Keratinocyte (primary cell): ENCODE data around the gene SNTG2. TPM values are rescaled to one million over a fixed set of nuclear protein-coding genes. Genes with fewer than 3 reads are reported as not detected.

ENCODE experiments used
- DNase-seq: peaks from one replicate; pipeline ENCODE4 v3.0.0-alpha.2; 2011; ENCODE audit warnings: low read depth, missing footprints, low spot score
- FAIRE-seq: peaks from 2 replicates; lab custom pipeline; 2011; peaks lifted over from hg19 to GRCh38; lab: Jason Lieb, UNC
- H2AFZ ChIP-seq: 2 replicates; pipeline ENCODE4 v1.6.0; 2012; ENCODE audit warnings: low read length, control low read depth, inconsistent platforms; ENCODE audit not compliant: control insufficient read depth
- H3K27ac ChIP-seq: 2 replicates; pipeline ENCODE4 v1.5.1; 2011; ENCODE audit warnings: low read length; ENCODE audit not compliant: control insufficient read depth, insufficient read depth
- H3K27me3 ChIP-seq: 3 replicates; pipeline ENCODE4 v1.6.0; 2011; ENCODE audit warnings: low read length; ENCODE audit not compliant: control insufficient read depth, insufficient read depth; ENCODE audit errors: extremely low read depth
- H3K36me3 ChIP-seq, 2 experiments: 2 replicates in 1 of 2; 3 replicates in 1 of 2; pipeline ENCODE4 v1.5.1; 2011; ENCODE audit warnings: low read length in 2 of 2, mild to moderate bottlenecking in 1 of 2; ENCODE audit not compliant: control insufficient read depth in 2 of 2, insufficient read depth in 2 of 2; ENCODE audit errors: extremely low read depth in 1 of 2
- H3K4me1 ChIP-seq: 3 replicates; pipeline ENCODE4 v1.5.1; 2011; ENCODE audit warnings: low read length; ENCODE audit not compliant: control insufficient read depth, insufficient read depth; ENCODE audit errors: extremely low read depth
- H3K4me2 ChIP-seq: 3 replicates; pipeline ENCODE4 v1.6.0; 2011; ENCODE audit warnings: low read depth, low read length; ENCODE audit not compliant: control insufficient read depth, insufficient read depth; ENCODE audit errors: extremely low read depth
- H3K4me3 ChIP-seq, 3 experiments: fragments of 200-600 bp in 1 of 3; sonication (generic) in 1 of 3; 2 replicates in 2 of 3; 3 replicates in 1 of 3; pipeline ENCODE4 v1.5.1; 2011 to 2016; ENCODE audit warnings: low read length in 3 of 3, mild to moderate bottlenecking in 3 of 3, control low read depth in 2 of 3, inconsistent platforms in 1 of 3, low read depth in 1 of 3, mixed read lengths in 1 of 3, mixed run types in 1 of 3, moderate library complexity in 1 of 3; ENCODE audit not compliant: control insufficient read depth in 2 of 3, insufficient read depth in 2 of 3; ENCODE audit errors: extremely low read depth in 1 of 3
- H3K79me2 ChIP-seq: 2 replicates; pipeline ENCODE4 v1.6.0; 2012; ENCODE audit warnings: low read length; ENCODE audit not compliant: control insufficient read depth, insufficient read depth
- H3K9ac ChIP-seq: 3 replicates; pipeline ENCODE4 v1.6.0; 2011; ENCODE audit warnings: low read length; ENCODE audit not compliant: control insufficient read depth, insufficient read depth; ENCODE audit errors: extremely low read depth
- H3K9me1 ChIP-seq: 3 replicates; pipeline ENCODE4 v1.6.0; 2011; ENCODE audit warnings: low read length; ENCODE audit not compliant: control insufficient read depth, insufficient read depth; ENCODE audit errors: extremely low read depth
- H3K9me3 ChIP-seq: 2 replicates; pipeline ENCODE4 v1.5.1; 2012; ENCODE audit warnings: low read depth, low read length; ENCODE audit not compliant: control insufficient read depth
- H4K20me1 ChIP-seq: 3 replicates; pipeline ENCODE4 v1.6.0; 2011; ENCODE audit warnings: low read length; ENCODE audit not compliant: control insufficient read depth, insufficient read depth; ENCODE audit errors: extremely low read depth
- CTCF ChIP-seq, 3 experiments: IDR thresholded peaks in 1 of 3; conservative IDR thresholded peaks in 1 of 3; optimal IDR thresholded peaks in 1 of 3; 2 replicates in 2 of 3; 3 replicates in 1 of 3; pipeline versions ENCODE3 to v1.5.1; 2011; ENCODE audit warnings: low read length in 3 of 3, mild to moderate bottlenecking in 3 of 3, moderate library complexity in 2 of 3, control low read depth in 1 of 3, inconsistent platforms in 1 of 3; ENCODE audit not compliant: insufficient read depth in 2 of 3; ENCODE audit errors: extremely low read depth in 1 of 3
- EZH2 ChIP-seq: IDR thresholded peaks from one replicate; pipeline ENCODE4 v1.6.1; 2012; ENCODE audit warnings: inconsistent platforms, mild to moderate bottlenecking, low read length, moderate library complexity
- dilution Hi-C: fragments of 300-500 bp; cut with MboI; formaldehyde crosslinking; loops from one replicate; pipeline ENCODE4 v1.7.0; 2020; ENCODE audit warnings: low sequenced_read_pairs; ENCODE audit not compliant: extremely low pct_ligation_motif_present
- polyA plus RNA-seq, 5 experiments: library from polyadenylated mRNA; depleted of rRNA in 3 of 5; stranded (reverse) in 3 of 5; stranded (forward) in 1 of 5; unstranded in 1 of 5; fragments of >200 nt; gene quantifications; 1 replicate in 1 of 5; 2 replicates in 3 of 5; 3 replicates in 1 of 5; pipeline versions ENCODE4 v1.2.1 to v1.2.3, GENCODE V29; 2011 to 2012; ENCODE audit warnings: missing spikeins in 2 of 5, low read depth in 1 of 5, low replicate concordance in 1 of 5

Gene SNTG2
- polyA plus RNA-seq, 1 donor (not counting 4 experiments of a cell fraction or from before 2014, with no cell fraction given), result not detected

- FAIRE-seq (no peak), DNase-seq (no peak)
- H3K9ac ChIP-seq, result no peak overlapping the region
- no peak overlapping the region for H2AFZ ChIP-seq
- no peak overlapping the region for H3K4me2 ChIP-seq
- no peak overlapping the region for H3K4me3 ChIP-seq
- dilution Hi-C loops, result no loop called here
- H3K36me3 ChIP-seq, result no peaks in the 10 kb centered on the region
- no peaks in the 10 kb centered on the region for H3K4me1 ChIP-seq
- no peaks in the 10 kb centered on the region for H3K9me1 ChIP-seq
- H3K27ac ChIP-seq, result no peak overlapping the region
- no peaks in the 10 kb centered on the region for H3K27me3 ChIP-seq
- peaks cover 2% of the 10 kb centered on the region for H3K9me3 ChIP-seq
- H4K20me1 ChIP-seq, result no peaks in the 10 kb centered on the region
- no peaks in the 10 kb centered on the region for H3K79me2 ChIP-seq
- TF ChIP-seq EZH2, result no peak
- no peak for TF ChIP-seq CTCF (optimal IDR thresholded peaks at IDR 0.05 in 1 of 3, IDR thresholded peaks at IDR 0.05 in 1 of 3, conservative IDR thresholded peaks at IDR 0.05 in 1 of 3; ENCODE audit: extremely low read depth in 1 of 3, insufficient read depth in 2 of 3, low read length in 3 of 3)
Observed at GRCh38 chr2:1150724-1151511, 200.3 kb downstream of the SNTG2 start.

- Histone ChIP-seq H3K9ac (no peak overlapping the region), H3K27me3 (no peaks in the 10 kb centered on the region), H3K4me1 (no peaks in the 10 kb centered on the region), H3K36me3 (no peaks in the 10 kb centered on the region), H3K4me3 (no peak overlapping the region), H3K79me2 (no peaks in the 10 kb centered on the region), H3K9me1 (no peaks in the 10 kb centered on the region), H3K9me3 (peaks cover 2% of the 10 kb centered on the region), H2AFZ (no peak overlapping the region), H4K20me1 (no peaks in the 10 kb centered on the region), H3K4me2 (no peak overlapping the region), H3K27ac (no peak overlapping the region)
- TF ChIP-seq CTCF (optimal IDR thresholded peaks at IDR 0.05 in 1 of 3, IDR thresholded peaks at IDR 0.05 in 1 of 3, conservative IDR thresholded peaks at IDR 0.05 in 1 of 3; ENCODE audit: extremely low read depth in 1 of 3, insufficient read depth in 2 of 3, low read length in 3 of 3), result no peak
- TF ChIP-seq EZH2, result no peak
- FAIRE-seq, result no peak
- DNase-seq, result no peak
- dilution Hi-C loops, result no loop called here
Observed at GRCh38 chr2:1152375-1152774, 201.7 kb downstream of the SNTG2 start.
